HG02759 (cell line): Measurements from ENCODE around the gene TXNRD1.
A peak's percentile ranks its signal among the peaks of the same experiment; 100 is the strongest.
"Not testable (repeated sequence)": the region's sequence is repeated elsewhere in the genome, so short reads cannot be mapped to it uniquely, and the experiment has no call there.

Experiments
- ATAC-seq: cut with Tn5 transposase; IDR thresholded peaks from one replicate; pipeline ENCODE4 v1.9.1; 2021; ENCODE audit warnings: mild to moderate bottlenecking, moderate library complexity; ENCODE audit not compliant: unreplicated experiment

TXNRD1 gene

GRCh38 chr12:104279164-104279563 is 63.6 kb downstream of the TXNRD1 start:
- no peak for ATAC-seq

GRCh38 chr12:104280111-104280510 is 64.5 kb downstream of the TXNRD1 start:
- no peak for ATAC-seq

DNA sequence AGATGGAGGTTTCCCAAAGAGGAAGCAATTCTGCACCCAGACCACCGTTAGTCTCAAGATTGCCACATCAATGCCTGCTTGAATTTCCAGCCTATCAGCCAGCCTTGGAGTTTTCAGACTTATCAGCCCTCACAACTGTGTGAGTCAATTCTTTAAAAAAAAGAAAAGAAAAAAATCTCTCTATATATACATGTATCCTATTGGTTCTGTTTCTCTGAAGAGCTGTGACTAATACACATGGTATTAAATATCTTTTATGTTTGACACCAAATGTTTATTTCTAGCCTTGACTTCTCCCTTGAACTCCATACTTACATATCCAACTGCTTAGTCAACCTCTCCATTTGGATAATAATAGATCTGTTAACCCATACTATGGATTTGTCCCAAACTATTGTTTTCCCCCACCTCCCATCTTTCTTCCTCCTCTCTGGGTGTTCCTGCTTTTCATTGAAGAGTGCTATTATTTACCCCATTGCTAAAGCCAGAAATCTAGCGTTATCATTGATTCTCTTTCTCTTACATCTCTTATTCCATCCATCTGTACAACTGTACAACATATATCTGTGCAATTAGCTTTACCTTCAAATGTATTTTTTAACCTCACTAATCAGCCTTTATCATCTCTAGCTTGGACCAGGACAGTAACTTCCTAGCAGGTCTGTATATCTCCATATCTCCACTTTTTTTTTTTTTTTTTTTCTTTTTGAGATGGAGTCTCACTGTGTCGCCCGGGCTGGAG is 65.3 kb downstream of the TXNRD1 start:
- ATAC-seq, result no peak

- ATAC-seq, result no peak
These were observed 66.1 kb downstream of the TXNRD1 start for GRCh38 chr12:104281636-104282035.

GRCh38 chr12:104282109-104282508 is 66.5 kb downstream of the TXNRD1 start:
- no peak for ATAC-seq

DNA sequence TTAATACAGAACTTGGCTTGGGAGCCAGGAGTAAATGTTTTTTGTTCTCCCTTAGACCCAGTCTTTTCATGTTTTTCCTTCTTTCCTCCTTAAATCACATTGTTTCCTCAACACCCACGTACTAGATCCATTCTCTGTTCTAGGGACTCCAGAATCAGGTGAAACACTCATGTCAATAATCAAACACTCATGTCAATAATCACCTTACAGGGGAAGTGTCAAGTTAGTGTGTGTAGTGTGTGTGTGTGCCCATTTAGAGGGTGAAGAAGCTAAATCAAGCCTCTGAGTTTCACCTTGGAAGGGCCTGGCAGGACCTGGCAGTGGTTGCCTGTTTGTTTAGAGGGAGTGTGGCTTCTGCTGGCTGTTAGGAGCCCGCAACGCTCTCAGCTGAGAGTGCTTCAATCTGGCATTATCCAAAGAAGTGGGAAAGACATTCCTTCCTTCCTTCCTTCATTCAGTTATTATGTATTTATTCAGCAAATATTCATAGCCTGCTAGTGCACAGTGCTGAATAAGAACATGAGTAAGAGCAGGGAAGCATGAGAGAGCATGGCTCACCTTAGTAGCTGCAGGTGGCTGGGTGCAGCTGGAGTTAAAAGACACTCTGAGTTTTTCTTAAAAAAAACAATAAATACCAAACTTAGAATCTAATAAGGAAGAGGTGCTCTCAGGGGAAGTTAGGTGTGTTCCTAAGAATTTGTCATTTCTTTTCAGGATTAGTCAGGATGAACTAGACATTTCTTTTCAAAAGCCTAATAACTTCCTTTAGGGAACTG is 70.3 kb downstream of the TXNRD1 start:
- ATAC-seq, result no peak

- ATAC-seq, result peak; percentile 87
These were observed 71.2 kb downstream of the TXNRD1 start for GRCh38 chr12:104286516-104287482.

DNA sequence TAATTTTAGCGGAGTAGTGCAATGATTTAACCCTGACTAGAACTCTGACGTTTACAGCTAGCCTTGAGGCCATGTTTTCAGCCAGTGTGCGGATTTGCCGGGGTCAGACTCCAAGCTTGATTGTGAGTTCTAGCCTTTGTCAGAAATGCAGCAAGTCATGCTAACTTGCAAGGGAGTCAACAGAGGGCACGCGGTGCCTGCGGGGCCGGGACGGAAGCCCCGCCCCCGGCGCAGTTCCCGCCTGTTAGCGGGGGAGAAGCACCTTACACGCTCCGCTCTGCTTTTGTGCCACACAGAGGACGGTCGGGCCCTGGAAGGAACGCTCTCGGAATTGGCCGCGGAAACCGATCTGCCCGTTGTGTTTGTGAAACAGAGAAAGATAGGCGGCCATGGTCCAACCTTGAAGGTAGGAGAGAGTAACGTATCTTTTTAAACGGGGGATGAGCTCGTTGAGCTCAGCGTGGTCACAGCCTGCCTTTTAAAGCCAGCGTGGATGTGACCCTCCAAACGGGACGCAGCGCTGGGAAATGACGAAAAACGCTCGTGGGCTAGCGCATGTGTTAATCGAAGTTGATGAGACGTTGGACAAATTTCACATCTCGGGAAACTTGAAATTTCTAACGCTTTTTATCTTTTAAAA is 73.2 kb downstream of the TXNRD1 start:
- ATAC-seq, result peak; percentile 53

DNA sequence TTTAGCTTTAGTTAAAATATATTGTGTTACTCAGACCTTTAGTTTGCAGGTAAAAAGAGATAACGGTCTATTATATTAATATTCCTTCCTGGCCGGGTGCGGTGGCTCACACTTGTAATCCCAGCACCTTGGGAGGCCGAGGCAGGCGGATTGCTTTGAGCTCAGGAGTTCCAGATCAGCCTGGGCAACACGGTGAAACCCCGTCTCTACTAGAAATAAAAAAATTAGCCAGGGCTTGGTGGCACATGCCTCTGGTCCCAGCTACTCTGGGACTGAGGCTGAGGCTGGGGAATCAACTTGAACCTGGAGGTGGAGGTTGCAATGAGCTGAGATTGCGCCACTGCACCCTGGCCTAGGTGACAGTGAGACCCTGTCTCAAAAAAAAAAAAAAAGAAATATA is 74.7 kb downstream of the TXNRD1 start:
- ATAC-seq, result no peak

GRCh38 chr12:104290855-104291254 is 75.3 kb downstream of the TXNRD1 start:
- ATAC-seq, result no peak

GRCh38 chr12:104291867-104292524 is 76.4 kb downstream of the TXNRD1 start:
- no peak for ATAC-seq

- no peak for ATAC-seq
These were observed 77.6 kb downstream of the TXNRD1 start for GRCh38 chr12:104292872-104293794.

- ATAC-seq, result not testable (repeated sequence)
These were observed 78.7 kb downstream of the TXNRD1 start for GRCh38 chr12:104294158-104294859.

DNA sequence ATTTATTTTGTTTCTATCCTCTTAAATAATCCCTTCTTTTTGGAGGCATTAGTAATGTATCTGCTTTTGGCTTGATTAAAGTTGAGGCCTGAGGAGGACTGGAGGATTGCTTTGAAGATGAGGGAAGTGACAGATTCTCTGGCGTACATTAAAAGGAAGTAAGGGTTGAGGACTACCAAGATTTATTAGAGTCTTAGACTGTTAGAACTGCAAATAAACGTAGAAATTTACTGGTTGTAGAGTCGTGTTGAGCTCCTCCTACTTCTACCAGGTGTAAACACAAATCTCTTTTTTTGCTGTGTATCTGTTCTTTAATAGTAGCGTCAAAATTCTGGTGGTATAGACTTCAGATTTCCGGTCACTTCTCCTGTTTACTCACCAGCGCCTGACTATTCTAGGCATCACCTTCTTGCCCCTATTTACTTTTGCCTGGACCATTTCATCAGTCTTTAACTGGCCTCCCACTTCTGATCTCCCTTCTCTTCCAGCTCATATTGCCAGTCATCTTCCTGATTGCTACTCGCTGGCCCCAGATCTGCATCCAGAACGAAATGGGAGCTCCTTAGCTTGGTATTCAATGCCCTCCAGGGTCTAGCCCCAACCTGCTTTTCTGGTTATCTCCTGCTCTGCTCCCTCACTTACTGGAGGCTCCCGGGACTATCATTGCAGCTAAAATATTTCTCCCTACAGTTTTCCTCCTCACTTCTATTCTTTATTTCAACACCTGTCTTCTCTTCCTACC is 79.5 kb downstream of the TXNRD1 start:
- ATAC-seq, result no peak

- ATAC-seq, result no peak
These were observed 80.4 kb downstream of the TXNRD1 start for GRCh38 chr12:104295954-104296353.

DNA sequence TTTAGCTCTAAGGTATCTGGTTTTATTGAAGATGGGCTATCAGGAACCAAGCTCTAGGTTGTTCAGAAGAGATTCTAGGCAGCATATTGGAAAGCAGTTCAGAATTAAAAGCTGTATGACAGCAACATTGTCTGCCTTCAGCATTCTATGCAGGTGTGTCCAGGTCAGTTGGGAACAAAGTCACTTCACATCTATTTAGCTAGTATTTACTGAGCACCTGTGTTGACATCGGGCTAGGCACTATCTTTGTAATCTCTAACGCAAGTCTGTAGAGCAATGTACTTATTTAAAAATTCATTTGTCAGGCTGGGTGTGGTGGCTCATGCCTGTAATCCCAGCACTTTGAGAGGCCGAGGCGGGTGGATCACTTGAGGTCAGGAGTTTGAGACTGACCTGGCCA is 81.1 kb downstream of the TXNRD1 start:
- no peak for ATAC-seq

DNA sequence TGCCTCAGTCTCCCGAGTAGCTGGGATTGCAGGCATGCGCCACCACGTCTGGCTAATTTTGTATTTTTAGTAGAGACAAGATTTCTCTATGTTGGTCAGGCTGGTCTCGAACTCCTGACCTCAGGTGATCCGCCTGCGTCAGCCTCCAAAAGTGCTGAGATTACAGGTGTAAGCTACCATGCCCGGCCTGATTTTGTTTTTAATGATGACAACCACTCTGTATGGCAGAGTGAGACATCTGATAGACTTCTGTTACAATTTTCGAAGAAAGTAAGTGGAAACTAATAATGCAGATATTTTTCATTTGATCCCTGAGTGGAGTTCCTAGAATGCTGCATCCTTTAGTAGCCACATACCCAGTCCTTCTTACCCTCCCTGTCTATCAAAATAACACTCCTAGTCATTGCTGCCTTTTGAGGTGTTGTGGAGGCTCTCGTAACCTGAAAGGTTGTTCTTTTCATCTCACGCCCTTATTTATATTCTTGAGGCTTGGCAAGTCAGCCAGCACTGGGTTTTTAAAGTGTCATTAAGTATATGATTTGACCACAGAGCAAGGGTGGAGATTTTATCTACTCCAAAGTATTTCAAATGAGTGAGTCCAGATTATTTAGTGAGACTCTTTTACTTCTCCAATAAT is 82.0 kb downstream of the TXNRD1 start:
- ATAC-seq, result no peak
